Measurements from ENCODE around the gene PSMA1.
"Not testable (repeated sequence)": the region's sequence is repeated elsewhere in the genome, so short reads cannot be mapped to it uniquely, and the experiment has no call there.

Gene PSMA1

DNA sequence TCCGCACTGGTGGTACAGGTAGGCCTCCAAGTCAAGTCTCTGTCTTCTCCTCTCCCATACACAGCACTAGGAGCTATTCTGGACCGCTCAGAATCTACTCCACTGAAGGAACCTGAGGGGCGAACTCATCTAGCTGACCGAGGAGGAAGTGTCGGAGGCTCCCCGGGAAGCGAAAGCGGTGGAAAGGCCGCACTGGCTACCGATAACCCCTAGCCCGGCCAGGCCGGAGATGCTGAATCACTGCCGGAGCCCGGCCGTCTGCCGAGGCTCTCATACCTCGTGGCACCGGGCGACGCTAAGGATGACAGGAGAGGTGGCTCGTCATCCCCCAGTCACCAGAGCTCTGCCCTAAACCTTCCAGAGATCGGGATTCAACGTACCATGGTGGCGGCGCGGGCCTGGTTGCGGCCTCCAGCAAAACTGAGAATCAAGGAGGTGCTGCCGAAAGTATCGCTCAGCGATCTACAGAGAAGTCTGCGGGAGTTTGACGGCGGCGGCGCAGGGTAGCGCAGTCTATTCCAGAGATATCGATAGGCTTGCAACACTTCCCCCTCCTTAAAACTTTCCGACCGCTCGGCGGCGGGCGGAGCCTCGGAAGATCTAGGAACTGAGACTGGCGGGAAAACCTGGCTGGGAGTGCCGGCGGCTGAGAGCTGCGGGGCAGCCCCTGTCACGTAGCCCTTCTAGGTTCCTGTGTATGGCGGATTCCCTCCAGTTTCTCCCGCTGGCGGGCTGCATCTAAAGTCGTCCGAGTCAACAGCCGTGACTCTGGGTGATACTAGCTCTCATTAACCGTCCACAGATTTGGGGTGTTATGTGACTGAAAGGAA is at the start of gene PSMA1:
TSS of gene PSMA1 (minus strand) at position 470 of the 830 bp plus-strand sequence. CDS start at position 383, 87 bp downstream.
- in situ Hi-C loops (cut with MboI; ENCODE audit: low sequenced_read_pairs), result loop anchor here (25.0 kb wide), 1 partner anchor 367 kb away; the partner anchor contains the start of gene CYP2R1

DNA sequence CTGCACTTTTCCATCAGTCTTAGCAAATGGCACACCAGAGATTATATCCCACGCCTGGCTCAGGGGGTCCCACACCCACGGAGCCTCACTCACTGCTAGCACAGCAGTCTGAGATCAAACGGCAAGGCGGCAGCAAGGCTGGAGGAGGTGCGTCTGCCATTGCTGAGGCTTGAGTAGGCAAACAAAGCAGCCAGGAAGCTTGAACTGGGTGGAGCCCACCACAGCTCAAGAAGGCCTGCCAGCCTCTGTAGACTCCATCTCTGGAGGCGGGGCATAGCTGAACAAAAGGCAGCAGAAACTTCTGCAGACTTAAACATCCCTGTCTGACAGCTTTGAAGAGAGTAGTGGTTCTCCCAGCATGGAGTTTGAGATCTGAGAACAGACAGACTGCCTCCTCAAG is 49.3 kb upstream of the PSMA1 start:
- in situ Hi-C loops (cut with MboI; ENCODE audit: low sequenced_read_pairs), result not testable (repeated sequence)

DNA sequence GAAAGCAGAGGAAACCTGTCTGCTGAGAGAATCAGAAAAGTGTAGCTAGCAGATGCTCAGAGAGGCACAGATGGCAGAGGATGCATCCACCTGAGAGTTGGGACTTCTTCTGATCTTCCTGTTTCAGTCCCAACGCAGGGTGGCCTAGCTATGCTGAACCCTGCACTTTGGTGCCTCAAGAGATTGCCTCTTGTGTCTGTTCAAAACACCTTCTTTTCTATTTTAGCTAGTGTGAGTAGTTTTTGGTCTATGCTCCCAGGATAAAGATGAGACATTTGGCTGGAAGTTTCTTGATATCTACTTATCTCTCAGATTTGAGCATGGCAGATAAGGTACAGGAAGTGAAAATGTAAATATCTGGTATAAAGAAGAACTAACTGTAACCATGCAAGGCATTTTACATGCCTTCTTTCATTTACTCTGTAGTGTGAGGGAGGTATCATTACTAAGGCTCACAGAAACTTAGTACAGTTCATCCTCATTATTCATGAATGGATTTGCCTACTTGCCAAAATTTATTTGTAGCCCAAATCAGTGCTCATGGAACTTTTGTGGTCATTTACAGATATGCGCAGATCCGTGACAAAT is 47.0 kb upstream of the PSMA1 start:
- in situ Hi-C loops (cut with MboI; ENCODE audit: low sequenced_read_pairs), result no loop called here

DNA sequence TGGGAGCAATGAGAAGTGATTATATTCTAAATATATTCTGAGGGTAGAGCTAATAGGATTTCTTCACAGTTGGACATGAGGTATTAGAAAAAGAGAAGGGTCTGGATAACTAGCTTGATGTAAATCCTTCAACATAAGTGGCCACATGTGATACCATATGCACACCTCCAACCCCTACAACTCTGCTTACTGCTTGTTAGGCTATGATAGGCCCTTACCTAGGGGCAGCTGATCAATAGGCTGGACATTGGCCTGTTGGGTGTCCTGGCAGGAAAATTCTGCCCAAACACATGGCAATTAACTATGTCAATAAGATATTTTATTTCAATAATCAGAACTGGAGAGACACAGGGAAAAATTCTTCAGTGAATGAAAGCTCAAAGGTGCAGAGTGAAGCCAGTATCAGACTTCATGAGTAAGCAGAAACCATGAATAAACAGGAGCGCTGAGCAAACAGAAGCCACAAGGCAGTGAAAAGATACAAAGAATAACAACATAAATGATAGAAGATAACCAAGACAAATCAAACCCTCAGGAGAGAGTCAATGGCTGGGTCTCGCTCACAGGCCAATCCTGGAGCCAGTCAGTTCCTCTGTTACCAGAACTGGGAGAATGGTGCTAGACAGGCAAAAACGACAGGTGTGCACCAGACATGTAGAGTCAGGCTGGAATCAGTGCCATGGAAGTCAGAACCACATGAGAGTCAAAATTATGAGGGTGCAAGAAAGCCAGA is 46.3 kb upstream of the PSMA1 start:
- in situ Hi-C loops (cut with MboI; ENCODE audit: low sequenced_read_pairs), result no loop called here

DNA sequence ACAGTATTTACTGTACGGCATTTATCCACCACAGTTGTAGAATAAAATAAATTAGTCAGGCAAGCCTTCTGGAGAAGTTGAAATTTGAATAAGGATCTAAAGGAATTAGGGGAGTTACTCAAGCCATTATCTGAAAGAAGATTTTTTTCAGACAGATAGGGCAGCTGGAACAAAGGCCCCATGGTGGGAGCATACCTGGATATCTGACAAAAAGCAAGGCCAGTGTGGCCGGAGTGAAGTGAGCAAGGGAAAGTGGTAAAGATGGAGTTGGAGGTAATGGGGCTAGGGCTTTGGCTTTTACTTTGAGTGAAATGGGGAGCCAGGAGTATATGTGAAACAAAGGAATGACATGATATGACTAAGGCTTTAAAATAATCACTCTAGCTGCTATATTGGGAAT is 45.7 kb upstream of the PSMA1 start:
- in situ Hi-C loops (cut with MboI; ENCODE audit: low sequenced_read_pairs), result no loop called here

DNA sequence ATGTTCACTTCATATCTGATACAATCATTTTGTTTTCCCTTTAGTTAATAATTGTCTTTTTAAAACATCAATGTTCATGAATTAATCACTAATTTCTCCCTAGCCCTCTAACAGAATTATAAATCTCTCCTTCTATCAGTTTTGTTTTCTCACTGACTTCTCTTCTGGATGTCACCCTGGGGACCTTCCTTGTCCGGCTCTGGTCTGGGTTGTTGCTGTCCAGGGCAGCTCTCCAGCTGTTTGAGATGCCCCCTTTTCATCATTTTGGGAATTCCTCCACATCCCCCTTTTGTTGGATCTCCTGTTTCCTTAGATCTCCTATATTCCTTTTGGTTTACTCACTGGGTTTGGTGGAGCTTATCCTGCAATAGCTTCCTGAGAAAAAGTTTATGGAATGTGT is 35.6 kb upstream of the PSMA1 start:
- in situ Hi-C loops (cut with MboI; ENCODE audit: low sequenced_read_pairs), result no loop called here

DNA sequence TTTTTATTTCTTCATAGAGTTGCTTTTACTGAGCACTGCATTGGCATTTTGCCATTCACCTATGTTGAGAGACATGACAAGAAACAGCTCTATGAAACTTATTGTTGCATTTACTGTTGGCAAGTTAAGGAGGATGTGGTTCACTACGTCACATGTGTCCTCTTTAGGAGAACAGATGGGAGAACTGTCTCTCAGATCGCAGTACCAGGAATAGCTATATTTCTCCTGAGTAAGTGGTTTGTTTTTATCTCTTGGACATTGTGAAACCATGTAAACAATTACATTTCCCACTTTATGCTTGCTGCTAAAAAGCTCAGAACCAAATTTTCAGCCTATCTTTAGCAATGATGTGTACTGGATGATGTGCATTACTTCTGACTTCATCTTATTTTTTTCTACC is 34.8 kb upstream of the PSMA1 start:
- in situ Hi-C loops (cut with MboI; ENCODE audit: low sequenced_read_pairs), result no loop called here

DNA sequence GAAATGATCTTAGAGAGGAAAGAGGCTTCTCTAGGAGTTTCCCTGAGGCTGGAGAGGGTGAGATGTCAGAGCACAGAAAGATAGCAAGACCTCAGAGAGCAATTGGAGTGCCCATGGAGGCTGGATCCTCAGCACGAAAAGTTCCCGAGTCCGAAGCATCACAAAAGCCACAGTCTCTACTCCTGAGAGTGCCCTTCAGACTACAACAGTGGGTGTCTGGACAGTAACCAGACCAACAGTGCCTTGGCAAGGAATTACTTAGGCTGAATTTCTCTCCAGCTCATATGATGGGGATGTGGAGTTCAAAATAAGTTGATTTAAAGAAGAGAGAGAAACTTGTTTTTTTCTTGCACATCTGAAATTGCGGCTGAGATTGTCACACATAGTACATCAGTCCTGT is 31.9 kb upstream of the PSMA1 start:
- in situ Hi-C loops (cut with MboI; ENCODE audit: low sequenced_read_pairs), result no loop called here

DNA sequence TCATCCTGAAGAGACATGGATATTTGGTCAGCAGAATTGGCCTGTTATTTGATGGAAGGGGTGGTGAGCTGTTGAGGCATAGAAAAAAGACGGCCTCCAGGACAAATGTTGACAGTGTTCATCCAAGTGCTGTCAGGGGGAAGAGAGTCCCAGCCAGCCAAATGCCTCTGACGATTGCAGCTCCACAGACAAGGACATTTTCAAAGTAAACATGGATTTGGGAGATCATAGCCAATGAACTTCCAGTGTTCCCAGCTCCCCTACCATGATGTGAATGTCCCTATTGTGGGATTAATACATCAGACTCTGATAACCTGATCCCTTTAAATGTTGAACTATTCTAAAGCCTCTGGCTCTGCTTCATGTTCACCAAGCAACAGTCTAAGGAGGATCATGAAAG is 31.2 kb upstream of the PSMA1 start:
- in situ Hi-C loops (cut with MboI; ENCODE audit: low sequenced_read_pairs), result no loop called here

DNA sequence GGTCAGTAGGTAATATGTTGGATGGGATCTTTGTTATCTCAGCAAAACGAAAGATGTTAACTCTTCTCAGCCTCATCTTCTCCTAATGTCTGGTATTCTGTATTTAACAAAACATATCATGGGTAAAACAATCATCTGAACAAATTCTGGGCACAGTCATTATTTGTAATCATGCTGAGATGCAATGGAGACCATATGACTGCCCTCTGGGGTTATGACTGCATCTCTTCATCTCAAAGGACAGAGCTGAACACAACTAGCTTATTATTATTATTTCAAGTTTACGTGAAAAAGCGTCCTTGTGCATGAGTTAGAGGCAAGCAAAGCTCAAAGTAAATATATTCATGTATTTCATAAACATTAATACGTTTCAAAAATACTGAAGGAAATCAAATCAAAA is 29.7 kb upstream of the PSMA1 start:
- in situ Hi-C loops (cut with MboI; ENCODE audit: low sequenced_read_pairs), result loop anchor here (25.0 kb wide), 1 partner anchor 87 kb away; the partner anchor contains the start of gene PDE3B

DNA sequence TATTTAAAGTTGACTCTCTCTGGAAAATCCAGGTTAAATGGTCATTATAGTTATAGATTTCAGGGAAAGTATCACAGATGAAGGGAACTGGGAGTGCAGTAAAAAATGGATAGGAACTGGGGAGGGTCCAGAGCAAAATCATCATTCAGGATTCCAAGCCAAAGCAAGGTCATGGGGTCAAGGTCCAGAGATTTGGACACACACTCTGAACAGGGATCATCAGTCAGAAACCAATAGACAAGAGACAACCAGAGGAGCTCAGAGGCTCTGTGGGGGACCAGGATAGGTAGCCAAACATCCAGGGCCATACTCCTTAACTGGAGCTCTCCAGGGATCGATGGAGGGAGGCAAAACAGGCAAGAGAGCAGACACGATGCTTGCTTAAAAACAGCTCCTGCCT is 27.3 kb upstream of the PSMA1 start:
- in situ Hi-C loops (cut with MboI; ENCODE audit: low sequenced_read_pairs), result loop anchor here (25.0 kb wide), 1 partner anchor 90 kb away; the partner anchor contains the start of gene PDE3B

DNA sequence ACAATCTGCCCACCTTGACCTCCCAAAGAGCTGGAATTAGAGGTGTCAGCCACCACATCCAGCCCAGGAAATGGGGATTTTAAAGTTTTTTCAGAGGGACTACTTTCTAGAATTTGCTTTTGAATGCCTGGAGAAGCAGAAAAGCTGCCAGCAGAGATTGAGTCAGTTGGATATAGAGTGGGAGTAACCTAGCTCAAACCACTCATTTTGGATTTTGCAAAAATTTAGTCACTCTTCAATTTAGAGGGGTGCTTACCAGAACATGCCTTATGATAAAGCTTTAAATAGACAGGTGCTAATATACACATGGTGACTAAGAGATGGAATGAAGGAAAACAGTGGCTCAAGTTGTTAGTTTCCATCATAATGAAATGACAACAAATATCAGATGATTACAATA is 26.5 kb upstream of the PSMA1 start:
- in situ Hi-C loops (cut with MboI; ENCODE audit: low sequenced_read_pairs), result loop anchor here (25.0 kb wide), 1 partner anchor 91 kb away; the partner anchor contains the start of gene PDE3B

DNA sequence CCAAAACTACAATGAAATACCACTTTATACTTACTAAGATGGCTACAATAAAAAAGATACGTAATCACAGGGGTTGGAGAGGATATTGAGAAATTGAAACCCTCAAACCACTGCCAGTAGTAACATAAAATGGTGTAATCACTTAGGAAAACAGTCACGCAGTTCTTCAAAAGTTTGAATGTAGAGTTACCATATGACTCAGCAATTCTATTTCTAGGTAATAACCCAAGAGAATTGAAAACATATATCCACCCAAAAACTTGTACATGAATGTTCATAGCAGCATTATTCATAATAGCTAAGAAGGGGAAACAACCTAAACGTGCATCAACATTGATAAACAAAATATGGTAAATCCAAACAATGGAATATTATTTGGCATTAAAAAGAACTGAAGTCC is 24.4 kb upstream of the PSMA1 start:
- in situ Hi-C loops (cut with MboI; ENCODE audit: low sequenced_read_pairs), result loop anchor here (25.0 kb wide), 1 partner anchor 93 kb away; the partner anchor contains the start of gene PDE3B

DNA sequence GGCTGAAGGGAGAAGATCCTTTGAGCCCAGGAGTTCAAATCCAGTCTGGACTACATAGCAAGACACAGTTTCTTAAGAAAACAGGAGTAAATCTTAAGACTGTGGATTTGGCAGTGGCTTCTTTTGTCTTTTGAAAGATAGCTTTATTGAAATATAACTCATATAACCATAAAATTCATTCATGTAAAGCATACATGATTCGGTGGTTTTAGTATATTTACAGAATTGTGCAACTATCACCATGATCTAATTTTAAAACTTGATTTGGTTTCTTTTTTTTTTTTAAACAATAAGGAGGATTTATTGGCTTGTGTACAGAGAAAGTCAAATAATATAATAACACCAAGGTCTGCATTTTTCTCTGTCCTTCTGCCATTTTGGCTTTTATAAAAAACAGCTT is 23.1 kb upstream of the PSMA1 start:
- in situ Hi-C loops (cut with MboI; ENCODE audit: low sequenced_read_pairs), result loop anchor here (25.0 kb wide), 1 partner anchor 94 kb away; the partner anchor contains the start of gene PDE3B

DNA sequence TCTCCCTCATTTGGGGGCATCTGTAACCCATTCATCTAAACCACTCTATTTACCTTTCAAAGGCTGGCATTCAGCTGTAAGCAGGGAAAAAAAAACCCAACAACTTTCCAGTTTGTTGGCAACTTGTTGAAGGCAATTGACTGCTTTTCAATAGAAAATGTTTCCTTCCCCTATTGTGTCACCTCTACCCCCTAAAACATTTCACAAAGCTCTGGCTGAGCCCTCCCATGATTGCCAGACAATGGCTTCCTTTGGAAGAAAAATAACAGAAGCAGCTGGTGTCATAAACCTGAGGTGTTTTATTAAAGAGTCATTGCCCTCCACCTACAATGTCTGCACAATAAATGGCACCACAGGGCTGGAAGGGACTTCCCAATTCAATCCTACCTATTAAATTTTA is 22.1 kb upstream of the PSMA1 start:
- in situ Hi-C loops (cut with MboI; ENCODE audit: low sequenced_read_pairs), result loop anchor here (25.0 kb wide), 1 partner anchor 95 kb away; the partner anchor contains the start of gene PDE3B

DNA sequence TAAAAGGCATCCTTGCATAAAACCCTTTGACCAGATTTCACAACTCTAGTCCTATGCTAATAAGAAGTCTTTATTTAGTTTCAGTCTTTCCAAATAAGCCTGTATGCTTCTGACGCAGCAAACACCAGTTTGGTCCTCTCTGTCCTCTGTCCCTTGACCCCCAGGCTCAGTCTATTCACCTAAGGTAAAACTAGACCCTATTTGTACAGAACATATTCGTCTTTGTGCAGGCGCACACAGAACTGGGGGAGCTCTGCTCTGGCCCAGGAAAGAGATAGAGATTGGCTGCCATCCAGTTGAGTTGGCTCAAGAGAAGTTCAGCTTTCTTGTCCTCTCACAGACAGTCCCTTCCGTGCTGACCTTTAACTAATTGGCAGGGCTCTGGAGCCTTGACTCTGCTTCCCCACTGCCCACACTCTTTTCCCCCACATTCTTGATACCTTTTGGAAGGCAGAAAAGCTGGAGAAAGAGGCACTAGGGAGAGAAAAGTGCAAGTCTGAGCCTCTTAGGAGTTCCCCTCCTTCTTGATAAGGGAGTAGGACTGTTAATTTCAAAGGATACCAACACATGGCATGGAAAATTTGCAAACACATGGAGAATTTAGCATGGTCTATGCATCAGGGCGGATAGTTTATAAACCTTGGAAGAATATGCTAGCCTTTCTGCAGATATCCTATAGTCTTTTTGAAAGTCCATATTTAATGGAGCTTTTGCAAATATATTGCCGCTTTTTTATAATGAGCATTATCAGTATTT is 21.2 kb upstream of the PSMA1 start:
- in situ Hi-C loops (cut with MboI; ENCODE audit: low sequenced_read_pairs), result loop anchor here (25.0 kb wide), 1 partner anchor 96 kb away; the partner anchor contains the start of gene PDE3B

DNA sequence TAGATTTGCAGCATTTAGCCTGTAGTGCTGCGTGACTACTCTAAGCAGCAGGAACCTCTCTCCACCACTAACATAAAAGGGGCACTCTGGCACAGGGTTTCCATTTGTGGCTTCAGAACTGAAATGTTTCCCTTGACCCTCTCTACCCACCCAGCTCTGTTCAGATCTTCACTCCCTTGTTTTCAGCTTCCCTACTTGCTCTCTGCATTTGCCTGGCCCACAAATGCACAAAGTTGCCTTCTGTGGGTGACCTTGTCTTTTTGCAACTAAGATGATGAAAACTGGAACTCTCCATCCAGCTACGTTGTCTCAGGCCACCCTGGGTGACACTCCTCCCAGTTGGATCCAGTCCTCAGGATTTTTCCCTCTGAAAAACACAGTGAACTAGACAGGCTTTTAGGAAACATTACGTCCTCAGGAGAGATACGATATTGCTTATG is 19.8 kb upstream of the PSMA1 start:
- in situ Hi-C loops (cut with MboI; ENCODE audit: low sequenced_read_pairs), result loop anchor here (25.0 kb wide), 1 partner anchor 97 kb away; the partner anchor contains the start of gene PDE3B

DNA sequence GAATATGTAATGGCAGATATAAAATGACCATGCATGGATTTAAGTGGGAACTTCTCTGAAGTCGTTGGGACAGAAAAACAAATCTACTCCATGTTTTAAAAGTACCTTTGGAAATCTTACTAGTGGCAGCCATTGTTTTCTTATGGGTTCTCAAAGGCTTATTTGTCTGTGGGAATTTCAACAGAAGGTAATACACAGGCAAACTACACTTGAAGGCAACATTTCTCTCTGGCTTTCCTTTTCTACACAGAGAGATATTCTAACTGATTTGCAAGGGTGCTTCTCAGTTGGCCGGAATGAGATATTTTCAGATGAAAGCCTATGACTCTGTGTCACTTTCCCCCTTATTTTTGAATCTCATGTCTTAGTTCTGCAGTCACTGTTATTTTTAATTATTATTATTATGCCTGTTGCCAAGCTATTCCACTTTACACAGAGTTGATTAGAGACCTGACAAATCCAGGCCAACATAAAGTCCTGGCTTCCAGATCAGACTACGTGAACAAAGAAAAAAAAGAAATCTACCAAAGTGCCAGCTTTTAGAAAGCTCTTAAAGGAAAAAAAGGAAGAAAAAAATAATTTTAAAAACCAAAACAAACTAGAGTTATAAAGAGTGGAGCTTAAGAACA is 18.9 kb upstream of the PSMA1 start:
- in situ Hi-C loops (cut with MboI; ENCODE audit: low sequenced_read_pairs), result loop anchor here (25.0 kb wide), 1 partner anchor 98 kb away; the partner anchor contains the start of gene PDE3B

DNA sequence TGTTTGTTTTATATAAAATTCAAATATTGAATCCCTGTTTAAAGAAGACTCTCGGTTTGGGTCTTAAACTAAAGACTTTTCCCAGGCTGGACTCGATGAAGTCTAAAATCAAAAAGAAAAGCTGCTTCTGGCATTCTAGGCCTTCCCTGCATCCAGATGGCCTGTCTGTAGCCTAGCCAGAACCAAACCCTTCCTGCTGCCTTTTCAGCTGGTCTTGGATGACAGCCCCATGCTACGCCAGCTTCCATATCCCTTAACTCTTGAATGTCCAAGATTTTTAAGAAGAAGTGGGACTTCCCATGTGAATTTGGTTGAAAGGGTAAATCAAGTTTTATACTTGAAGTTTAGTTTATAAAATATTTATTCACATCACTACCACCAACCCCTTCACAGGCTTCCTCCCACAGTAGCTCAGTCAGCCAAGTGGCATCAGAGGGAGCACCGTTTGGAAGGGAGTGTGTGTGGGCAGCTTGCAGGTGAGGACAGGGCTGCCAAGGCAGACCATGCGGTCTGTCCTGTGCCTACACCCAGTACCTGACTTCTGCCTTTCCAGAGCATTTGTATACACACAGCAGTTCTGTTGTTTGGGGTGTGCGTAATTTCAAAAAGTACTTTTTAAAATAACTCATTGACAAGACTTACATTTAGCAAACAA is 18.2 kb upstream of the PSMA1 start:
- in situ Hi-C loops (cut with MboI; ENCODE audit: low sequenced_read_pairs), result loop anchor here (25.0 kb wide), 1 partner anchor 99 kb away; the partner anchor contains the start of gene PDE3B

Data from HL-60/S4 (cell line).